ENCODE data around the gene ACTN4.
A peak's percentile ranks its signal among the peaks of the same experiment; 100 is the strongest.
"Not testable (repeated sequence)": the region's sequence is repeated elsewhere in the genome, so short reads cannot be mapped to it uniquely, and the experiment has no call there.

The ACTN4 gene

GRCh38 chr19:38647368-38647965 lies at the start of gene ACTN4:
Gene ACTN4, plus strand, starts transcription at chr19:38647649. Its CDS starts 97 bp downstream, at chr19:38647746.
- peak; percentile 94 for DNase-seq

GRCh38 chr19:38599722-38600121 lies 47.7 kb upstream of the ACTN4 start:
- DNase-seq: no peak

- not testable (repeated sequence) for DNase-seq
Observed at GRCh38 chr19:38602856-38603255, 44.6 kb upstream of the ACTN4 start.

- no peak for DNase-seq
Observed at GRCh38 chr19:38606131-38606530, 41.3 kb upstream of the ACTN4 start.

GRCh38 chr19:38614289-38614688 lies 33.2 kb upstream of the ACTN4 start:
- no peak for DNase-seq

GRCh38 chr19:38615007-38615581 lies 32.4 kb upstream of the ACTN4 start:
- DNase-seq: no peak

- DNase-seq: no peak
Observed at GRCh38 chr19:38616265-38616664, 31.2 kb upstream of the ACTN4 start.

GRCh38 chr19:38617283-38617763 lies 30.1 kb upstream of the ACTN4 start:
- no peak for DNase-seq

GRCh38 chr19:38617764-38618589 lies 29.5 kb upstream of the ACTN4 start, which contains the start of gene MAP4K1:
Gene MAP4K1, minus strand, starts transcription at chr19:38617953. Its CDS starts 58 bp downstream, at chr19:38617895.
- DNase-seq: peak; percentile 83

GRCh38 chr19:38618590-38619360 lies 28.7 kb upstream of the ACTN4 start, which contains the start of gene EIF3K:
Gene EIF3K, plus strand, starts transcription at chr19:38619188. Its CDS starts 81 bp downstream, at chr19:38619269.
- DNase-seq: peak; percentile 98

GRCh38 chr19:38619361-38620174 lies 27.9 kb upstream of the ACTN4 start:
- no peak for DNase-seq

- no peak for DNase-seq
Observed at GRCh38 chr19:38624822-38625221, 22.6 kb upstream of the ACTN4 start.

GRCh38 chr19:38626401-38626800 lies 21.0 kb upstream of the ACTN4 start:
- no peak for DNase-seq

GRCh38 chr19:38629568-38629967 lies 17.9 kb upstream of the ACTN4 start:
- DNase-seq: no peak

GRCh38 chr19:38631301-38631700 lies 16.1 kb upstream of the ACTN4 start:
- not testable (repeated sequence) for DNase-seq

GRCh38 chr19:38631811-38632475 lies 15.5 kb upstream of the ACTN4 start:
- not testable (repeated sequence) for DNase-seq

GRCh38 chr19:38632476-38633213 lies 14.8 kb upstream of the ACTN4 start:
- DNase-seq: no peak

- DNase-seq: peak; percentile 43
Observed at GRCh38 chr19:38634757-38635482, 12.5 kb upstream of the ACTN4 start.

GRCh38 chr19:38635483-38636399 lies 11.7 kb upstream of the ACTN4 start:
- no peak for DNase-seq
